Activated T-cell treated with anti-CD3 and anti-CD28 coated beads for 1 hour (primary cell): ENCODE data around the gene LCN10.
"Not testable (repeated sequence)": the region's sequence is repeated elsewhere in the genome, so short reads cannot be mapped to it uniquely, and the experiment has no call there.

Source experiments
- DNase-seq: peaks from one replicate; pipeline ENCODE4 v3.0.0-alpha.2; 2020; ENCODE audit warnings: low read depth

Gene LCN10

GRCh38 chr9:136719195-136719880, 23.4 kb downstream of the LCN10 start:
- DNase-seq, result no peak

DNA sequence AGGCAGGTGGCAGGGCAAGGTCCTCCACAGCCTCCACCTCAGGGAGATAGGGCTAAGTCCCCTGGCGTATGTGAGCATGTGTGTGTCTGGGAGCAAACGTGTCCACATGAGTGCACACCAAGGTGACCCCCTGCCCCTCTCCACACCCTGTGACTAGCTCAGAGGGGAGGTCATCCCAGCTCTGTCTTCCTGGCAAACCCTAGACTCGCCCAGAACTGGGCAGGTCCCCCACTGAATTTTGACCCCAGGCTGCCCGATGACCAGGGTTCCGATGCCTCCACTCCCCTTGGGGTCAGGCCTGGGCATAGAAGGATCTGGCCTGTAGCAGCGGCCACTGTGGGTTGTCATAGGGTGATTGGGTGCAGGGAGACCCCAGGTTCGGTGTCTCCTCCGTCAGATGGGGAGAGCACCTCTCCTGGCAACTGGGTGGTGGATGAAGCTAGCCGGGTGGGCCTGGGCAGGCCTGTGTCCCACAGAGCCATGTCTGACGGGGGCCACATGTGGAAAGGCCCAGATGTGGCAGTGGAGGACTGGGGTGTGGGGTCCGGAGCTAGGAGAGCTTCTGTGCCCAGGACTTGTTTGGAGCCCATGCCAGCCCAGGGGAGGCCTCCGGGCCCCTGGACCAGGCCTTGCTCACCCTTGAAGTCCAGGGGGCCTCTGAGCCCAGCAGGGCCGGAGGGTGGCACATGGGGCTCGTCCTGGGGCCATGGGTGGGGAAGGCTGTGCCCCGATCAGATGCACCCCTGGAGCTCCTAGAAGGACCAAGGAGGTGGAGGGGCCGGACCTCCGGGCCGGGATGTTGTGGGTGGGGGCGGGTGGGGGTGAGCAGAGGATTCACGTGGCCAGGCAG, 24.2 kb downstream of the LCN10 start:
- DNase-seq, result no peak

DNA sequence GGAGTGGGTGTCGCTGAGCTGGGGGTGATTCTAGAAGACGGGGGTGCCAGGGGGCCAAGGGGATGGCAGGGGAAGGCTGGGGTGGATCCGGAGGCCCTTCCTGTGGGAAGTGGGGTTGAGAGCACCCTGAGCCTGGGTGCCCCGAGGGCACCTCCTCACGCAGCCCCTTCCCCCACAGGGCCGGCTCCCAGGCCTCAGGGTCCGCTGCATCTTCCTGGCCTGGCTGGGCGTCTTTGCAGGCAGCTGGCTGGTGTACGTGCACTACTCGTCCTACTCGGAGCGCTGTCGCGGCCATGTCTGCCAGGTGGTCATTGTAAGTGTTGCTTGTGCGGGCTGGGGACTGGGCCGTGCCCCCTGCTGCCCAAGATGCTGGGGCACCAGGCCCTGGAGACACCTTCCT, 25.3 kb downstream of the LCN10 start:
- DNase-seq, result no peak

- no peak for DNase-seq
Measured at GRCh38 chr9:136714893-136715274, 27.9 kb downstream of the LCN10 start.

GRCh38 chr9:136714096-136714892, 28.4 kb downstream of the LCN10 start:
- no peak for DNase-seq

DNA sequence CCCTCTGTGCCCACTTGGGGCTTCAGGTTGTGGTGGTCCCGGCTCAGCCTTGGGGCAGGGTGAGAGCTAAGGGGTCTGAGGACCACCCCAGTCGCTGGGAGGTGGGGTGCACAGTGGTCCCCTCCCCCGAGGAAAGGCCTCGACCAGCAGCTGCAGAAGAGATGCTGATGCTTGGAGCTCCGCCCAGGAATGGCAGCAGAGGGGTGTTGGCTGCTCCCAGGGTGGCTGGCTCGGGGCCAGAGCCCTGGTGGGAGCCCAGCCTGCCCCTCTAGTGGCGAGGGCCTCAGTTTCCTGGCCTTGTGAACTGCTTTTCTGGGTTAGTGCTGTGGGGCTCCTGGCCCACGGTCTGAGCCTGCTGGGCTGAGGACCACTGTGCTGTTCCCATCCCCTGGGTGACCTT, 29.2 kb downstream of the LCN10 start:
- no peak for DNase-seq

- no peak for DNase-seq
Measured at GRCh38 chr9:136712690-136713544, 29.8 kb downstream of the LCN10 start.

DNA sequence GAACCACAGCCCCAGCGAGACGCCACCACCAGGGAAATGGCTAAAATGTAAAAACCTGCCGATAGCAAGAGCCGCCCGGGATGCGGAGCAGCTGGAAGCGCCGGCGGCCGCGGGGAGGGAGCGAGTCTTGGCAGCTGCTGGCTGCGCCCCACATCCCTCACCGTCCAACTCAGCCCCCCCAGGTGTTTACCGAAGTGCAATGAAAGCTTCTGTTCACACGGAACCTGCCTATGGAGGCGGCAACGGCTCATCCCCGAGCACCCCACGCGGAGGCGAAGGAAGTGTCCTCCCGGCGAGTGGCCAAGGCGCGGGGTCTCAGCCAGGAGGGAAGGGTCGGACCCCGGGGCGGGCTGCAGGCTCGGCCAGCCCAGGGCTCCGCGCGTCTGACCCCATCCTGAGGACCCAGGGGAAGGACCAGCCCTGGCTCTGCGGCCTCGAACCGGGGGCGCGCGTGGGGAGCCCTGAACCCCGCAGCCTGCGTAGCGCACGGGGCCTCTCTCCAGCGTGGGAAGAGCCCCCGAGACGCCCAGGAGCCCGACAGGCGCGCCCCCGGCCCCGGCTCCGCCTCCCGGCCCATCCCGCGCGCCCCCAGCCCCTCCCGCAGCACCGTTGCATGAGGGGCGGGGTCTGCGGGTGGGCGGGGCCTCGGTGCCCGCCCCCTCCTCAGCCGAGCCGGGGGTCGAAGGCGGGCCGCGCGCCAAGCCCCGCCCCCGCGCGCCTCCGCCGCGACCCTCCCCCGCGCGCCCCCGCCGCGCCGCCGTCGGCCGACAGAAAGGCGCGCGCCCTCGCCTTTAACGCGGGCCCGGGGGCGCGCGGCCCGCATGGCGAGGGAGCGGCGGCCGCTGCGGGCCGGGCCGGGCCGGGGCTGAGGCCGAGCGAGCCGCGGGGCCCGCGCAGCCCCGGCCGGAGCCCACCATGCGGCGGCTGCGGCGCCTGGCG, 30.7 kb downstream of the LCN10 start, which contains the start of gene DIPK1B:
Gene DIPK1B, plus strand, starts transcription at position 822 of the 939 bp plus-strand sequence. Its CDS starts 94 bp downstream, at position 916.
- DNase-seq, result no peak

GRCh38 chr9:136711219-136711648, 31.5 kb downstream of the LCN10 start:
- not testable (repeated sequence) for DNase-seq

DNA sequence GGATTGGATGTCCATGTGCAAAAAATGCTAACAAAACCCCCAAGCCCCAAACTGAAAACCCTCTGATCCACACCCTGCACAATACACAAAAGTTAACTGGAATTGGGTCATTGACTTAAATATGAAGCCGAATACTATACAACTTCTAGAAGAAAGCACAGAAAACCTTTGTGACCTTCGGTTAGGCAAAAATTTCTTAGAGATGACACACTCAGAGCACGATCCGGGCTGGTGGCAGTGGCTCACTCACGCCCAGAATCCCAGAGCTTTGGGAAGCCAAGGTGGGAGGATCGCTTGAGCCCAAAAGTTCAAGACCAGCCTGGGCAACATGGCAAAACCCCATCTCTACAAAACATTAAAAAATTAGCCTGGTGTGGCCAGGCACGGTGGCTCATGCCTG, 32.2 kb downstream of the LCN10 start:
- no peak for DNase-seq

DNA sequence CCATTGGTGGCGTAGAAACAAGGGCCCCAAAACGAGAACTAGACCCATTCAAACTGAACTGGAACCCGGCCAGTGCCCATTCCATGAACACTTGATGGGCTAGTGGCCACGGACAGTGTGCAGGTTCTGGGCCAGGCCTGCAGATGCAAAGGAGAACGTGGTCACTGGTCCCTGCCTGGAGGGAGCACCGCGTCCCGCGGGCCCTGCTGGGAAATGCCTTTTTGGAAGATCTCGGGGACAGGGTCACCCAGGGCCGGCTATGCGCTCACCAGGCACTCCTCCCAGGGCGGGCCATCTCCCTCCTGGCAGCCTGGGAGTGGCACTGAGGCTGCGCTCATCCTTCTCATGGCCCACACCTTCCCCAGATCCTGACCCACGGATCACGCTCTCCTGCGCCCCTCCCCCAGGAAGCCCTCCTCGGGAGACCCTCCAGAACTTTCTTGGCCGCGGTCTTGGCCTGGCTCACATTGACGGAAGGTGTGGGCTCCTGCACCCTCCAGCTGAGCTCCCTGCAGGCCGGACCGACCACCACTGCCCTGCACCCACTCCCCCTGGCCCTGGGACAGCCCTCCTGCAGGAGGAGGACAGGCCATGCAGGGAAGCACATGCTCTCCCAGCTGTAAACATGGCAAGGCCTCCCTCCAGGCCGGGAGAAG, 33.2 kb downstream of the LCN10 start:
- DNase-seq, result no peak

DNA sequence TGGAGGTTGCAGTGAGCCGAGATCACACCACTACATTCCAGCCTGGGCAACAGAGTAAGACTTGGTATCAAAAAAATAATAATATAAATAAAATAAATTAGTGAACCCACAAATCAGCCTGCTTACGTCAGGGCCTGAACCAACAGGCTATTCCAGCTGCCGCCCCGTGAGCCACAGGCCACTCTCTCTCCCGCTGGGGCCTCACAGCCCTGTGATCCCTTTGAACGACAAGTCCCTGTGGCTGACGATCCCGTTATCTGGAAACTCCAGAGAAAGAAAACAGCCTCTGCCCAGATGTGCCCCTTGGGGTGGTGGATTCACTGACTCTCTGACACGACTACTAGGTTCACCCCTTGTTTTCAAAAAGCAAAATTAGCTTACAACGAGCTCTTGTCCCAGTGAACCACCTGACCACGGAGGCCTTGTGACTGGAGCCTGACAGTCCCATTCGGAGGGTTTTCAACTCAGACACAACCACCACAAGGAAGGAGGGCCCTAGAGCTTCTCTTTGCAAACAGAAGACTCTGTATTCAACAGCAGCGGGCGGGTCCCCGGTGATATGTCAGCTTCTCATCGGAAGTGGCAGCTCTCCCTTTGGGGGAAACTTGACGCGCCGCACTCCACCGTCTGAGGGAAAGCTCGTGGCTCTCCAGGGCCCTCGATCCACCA, 34.8 kb downstream of the LCN10 start:
- no peak for DNase-seq

DNA sequence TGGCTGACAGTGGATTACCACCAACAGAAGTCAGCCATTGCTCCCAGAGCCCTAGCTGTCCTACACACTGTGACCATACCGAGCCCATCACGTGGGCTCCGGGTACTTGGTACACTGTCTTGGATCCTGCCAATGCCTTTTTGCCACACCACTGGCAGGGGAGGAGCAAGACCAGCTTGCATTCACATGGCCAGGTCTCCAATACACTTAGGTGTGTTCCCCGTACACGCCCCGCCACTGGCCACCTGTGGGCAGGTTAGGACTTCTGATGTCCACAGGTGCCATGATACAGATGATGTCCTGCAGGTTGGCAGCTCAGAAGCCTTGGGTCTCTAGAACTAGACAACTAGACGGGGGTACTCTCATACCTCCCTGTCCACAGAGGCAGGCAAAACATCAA, 35.7 kb downstream of the LCN10 start:
- no peak for DNase-seq

DNA sequence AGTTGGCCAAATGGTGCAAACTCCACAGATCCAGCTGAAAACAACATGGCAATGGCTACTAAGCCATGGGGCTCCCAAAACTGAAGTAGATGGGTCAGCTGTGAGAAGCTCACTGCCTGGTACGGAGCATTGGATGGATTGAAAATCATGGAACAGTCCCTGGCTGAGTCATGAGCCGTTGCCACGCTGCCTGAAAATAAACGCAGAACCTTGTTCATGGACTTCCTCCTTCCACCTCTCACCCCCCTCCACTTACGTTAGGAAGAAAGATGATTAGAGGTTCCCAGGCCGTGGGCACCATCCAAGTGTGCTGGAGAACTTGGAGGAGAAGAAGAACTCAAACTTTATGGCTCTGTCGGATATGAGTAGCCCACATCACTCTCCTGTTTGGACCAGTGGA, 37.2 kb downstream of the LCN10 start:
- no peak for DNase-seq

DNA sequence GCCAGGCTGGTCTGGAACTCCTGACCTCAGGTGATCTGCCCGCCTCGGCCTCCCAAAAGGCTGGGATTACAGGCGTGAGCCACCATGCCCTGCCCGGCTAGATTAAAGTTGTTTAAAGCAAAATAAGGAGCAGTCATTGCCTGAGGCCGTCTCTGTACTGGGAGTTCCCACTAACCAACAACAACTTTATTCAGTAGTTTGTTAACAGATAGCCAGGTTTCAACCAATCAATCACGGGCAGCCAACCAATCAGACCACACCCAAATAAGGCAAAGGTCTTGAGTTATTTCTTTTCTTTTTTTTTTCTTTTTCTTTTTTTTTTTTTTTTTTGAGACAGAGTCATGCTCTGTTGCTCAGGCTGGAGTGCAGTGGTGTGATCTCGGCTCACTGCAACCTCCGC, 38.0 kb downstream of the LCN10 start:
- not testable (repeated sequence) for DNase-seq

GRCh38 chr9:136703276-136703860, 39.4 kb downstream of the LCN10 start:
- DNase-seq, result no peak

DNA sequence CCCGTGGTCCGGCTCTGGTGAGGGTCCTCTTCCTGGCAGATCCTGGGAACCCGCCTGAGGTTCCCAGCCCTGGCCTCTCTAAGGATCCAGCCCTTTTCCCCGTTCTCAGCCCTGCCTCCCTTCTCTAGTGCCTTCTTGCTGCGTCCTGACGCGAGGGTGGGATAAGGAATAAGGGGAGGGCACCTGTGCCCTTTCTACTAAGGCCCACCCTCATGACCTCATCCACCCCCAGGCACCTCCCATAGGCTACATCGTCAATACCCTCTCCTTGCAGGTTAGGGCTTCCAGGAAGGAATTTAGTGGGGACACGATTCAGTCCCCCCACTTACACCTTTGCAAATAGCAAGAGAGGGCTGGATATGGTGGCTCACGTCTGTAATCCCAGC, 41.1 kb downstream of the LCN10 start:
- DNase-seq, result no peak

- peak; percentile 22 for DNase-seq
Measured at GRCh38 chr9:136700959-136701667, 41.6 kb downstream of the LCN10 start.
